HPDE6-E6E7 (cell line): ENCODE measurements around the gene ZNF648.
"Not testable (repeated sequence)": the region's sequence is repeated elsewhere in the genome, so short reads cannot be mapped to it uniquely, and the experiment has no call there.

Source experiments
- DNase-seq: peaks from one replicate; pipeline ENCODE4 v3.0.0; 2011; ENCODE audit warnings: missing footprints; ENCODE audit errors: extremely low spot score

Gene ZNF648

DNA sequence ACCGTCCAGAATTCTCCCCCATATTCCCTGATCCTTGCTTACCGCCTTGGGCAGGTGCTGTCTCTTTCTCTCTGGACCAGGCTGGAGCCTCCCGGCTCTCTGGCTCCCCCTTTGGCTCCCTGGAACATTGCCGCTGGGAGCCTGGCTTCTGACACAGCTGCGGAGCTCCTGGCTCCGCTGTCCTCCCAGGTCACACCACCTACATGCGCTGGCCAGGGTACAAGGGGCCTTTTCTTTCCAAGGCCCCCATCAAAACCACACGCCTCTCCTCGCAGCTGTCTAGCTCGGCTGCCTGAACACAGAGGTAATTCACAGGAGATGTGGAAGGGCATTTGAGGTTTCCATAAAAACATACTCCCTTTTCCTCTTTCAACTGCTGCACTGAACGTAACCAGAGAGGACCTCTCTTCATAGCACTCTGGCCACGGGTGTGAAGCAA lies 7.5 kb upstream of the ZNF648 start:
- DNase-seq, result peak; percentile 88

DNA sequence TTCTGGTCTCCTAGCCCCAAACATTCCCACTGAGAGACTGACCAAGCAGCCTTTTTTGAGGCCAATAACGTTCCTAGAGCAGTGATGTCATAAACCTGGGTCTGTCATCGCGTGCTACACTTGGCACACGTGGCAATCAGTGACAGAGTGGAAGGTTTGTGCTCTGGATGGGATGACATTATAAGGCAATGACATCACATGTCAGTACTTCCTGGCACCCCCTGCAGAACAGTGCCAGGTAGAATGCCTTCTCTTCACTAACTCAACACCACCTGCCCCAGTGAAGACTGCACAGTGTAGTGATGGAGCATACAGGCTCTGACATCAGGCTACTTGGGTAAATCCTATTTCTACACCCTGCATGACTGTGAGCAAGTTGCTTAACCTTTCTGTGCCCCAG lies 5.4 kb upstream of the ZNF648 start:
- DNase-seq, result no peak

DNA sequence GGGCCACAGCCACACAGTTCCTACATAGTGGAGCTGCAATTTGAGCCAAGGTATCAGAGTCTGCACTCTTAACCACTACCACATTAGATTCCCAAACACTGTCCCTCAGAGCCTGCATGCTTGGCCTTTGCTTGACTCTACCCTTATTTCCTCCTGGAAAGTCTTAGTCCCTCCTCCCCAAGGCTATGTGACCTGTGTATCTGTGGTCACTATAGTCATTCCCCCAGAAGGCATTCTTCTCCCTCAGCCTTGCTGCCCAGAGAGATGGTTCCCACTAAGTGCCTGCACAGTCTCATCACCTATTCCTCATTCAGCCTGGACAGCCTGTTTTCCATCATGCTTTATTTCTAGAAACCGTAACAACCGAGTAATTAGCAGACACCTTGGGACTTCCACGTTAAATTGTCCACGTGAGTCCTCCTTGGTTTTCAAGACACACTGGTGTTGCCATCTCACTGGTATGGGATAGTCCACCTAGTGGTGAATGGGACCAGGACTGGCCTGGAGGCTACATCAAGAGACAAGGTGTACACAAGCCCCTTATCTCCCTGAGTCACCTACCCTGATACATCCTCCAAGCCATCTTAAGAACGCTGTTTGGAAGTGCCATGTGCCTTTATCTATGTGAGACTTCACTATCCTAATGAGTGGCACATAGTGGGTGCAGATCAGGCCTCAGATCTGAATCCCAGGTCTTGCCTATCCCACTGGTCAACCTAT lies 3.8 kb upstream of the ZNF648 start:
- DNase-seq, result no peak

DNA sequence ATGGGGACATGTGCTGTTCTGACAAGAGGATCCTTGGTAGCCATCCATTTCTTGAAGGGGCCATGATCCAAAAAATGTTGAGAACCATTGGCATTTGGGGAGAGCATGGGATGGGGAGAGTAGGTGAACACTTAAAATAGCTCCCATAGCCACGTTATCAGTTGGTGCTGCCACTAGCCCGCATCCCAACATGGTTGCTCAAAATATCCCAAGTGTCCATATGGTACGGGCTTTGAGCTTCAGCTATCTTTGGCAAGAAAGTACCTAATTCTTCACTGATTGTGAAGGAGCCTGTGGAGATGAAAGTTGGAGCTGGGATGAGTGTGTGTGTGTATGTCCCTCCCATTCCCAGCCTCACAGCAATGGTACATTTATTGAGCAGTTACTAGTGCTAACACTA lies 3.1 kb upstream of the ZNF648 start:
- DNase-seq, result no peak

DNA sequence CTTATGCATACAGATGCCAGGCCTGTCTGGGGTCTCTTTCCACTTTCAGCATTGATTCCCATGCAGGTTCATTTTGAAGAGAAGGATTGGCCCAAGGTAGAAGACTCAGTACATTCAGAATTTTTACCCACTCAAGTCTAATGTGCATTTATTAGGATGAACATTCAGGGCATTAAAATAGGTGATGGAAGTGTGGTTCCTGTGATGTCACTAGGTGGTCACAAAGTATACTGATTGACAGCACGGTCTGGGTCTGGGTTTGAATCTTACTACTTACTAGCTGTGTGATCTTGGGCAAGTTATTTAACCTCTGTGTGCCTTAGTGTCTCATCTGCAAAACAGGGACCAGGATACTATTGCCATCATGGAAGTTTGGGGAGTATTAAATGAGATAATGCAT lies 711 bp upstream of the ZNF648 start:
- DNase-seq, result no peak

DNA sequence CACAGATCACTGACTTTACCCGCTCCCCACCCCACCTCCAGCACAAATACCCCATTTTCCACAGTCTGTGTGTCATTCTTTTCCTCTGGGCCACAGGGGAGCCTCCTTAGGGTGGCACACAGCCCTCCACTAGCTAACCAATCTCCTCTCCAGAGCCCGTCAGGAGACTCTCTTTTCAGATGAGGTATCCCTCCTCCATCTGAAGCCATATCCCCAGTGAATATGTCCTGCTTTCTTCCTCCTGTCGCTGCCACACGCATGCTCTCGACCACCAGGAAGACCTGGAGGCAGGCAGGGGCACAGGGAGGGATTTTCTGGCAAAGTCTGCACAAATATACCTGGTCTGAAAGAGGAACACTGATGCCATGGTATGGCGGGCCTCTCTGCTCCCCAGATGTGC lies 635 bp downstream of the ZNF648 start:
- no peak for DNase-seq

DNA sequence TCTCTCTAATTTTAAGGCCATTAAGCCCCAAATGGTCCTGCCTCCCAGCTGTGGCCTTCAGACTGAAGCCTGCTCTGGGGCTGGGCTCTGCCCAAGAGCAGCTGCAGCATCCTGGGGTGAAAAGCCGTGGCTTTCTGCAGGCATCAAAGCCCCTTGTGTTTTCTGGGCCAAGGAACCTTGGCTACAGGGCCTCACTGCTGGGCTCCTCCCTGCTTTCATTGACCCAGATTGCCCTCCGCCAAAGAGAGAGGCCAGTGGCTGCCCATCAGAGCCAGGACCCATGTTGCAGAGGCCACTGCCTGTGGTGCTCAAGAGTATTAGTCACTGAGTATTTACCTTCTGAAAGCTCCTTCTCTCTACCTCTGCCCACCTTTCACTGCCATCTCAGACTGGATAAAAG lies 1.6 kb downstream of the ZNF648 start:
- DNase-seq, result no peak

DNA sequence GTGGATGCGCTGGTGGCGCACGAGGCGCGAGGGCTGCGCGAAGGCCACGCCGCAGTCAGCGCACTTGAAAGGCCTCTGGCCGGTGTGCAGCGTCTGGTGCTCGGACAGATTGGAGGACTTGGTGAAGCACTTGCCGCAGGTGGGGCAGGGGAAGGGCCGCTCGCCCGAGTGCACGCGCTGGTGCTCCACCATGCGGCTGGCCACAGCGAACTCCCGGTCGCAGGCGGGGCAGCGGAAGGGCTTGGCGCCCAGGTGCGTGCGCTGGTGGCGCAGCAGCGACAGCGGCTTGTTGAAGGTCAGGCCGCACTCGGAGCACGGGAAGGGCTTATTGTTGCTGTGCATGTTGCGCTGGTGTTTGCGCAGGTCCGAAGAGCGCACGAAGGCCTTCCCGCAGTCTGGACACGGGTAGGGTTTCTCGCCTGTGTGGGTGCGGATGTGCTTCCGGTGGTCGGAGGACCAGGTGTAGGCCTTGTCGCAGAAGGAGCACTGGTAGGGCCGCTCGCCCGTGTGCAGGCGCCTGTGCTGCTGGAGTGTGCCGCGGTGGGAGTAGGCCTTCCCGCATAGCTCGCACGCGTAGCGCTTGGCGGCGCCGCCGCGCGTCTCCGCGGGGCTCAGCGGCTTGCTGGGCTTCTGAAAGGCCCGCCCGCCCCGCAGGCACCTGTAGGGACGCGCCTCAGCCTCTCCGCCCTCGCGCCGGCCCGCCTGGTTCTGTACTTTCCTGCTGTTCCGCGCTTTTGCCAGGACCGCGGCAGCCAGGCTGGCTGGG lies 4.7 kb downstream of the ZNF648 start:
- no peak for DNase-seq

DNA sequence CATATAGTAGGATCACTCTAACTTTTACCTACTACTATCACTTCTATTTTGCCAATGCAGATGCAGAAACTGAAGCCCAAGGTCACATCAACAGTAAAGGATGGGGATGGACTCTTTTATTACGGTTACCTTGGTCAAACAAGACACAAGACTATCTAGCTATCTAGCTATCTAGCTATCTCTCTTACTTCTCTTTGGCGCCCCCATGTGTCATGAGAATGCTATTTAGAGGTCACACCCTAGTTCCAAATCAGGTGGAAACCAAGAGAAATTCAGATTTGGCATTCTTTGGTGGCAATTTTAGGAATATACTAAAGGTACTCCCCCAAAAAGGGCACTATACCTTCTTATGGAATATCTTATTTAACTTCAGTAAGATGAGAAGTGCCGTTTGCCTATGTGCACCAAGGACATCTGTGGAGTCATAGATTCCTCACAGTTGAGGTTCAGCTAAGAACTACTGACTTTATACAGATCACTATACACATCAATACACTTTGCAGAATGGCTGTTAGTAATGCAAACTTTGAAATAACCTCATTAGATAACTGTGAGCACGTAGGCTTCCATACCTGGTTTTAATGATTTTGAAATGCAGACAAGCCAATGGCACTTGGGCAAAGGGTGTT lies 6.7 kb downstream of the ZNF648 start:
- no peak for DNase-seq

DNA sequence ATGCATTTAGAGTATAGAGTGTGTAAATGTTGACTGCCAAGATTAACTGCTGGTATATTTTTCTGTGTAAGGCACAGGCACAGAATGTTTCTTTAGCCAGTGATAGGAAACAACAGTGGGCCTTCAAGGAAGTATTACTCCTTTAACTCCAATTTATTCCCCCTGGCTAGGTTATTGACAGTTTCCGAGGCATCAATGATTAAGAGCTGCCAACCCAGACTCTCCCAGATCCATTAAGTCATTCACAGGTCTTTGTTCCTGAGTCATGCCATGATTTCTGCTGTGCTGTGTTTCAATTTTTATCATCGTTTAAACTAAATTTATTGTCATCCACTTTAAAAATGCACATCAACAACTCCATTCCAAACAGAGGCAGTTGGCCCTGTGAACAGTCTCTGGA lies 9.2 kb downstream of the ZNF648 start:
- DNase-seq, result no peak

DNA sequence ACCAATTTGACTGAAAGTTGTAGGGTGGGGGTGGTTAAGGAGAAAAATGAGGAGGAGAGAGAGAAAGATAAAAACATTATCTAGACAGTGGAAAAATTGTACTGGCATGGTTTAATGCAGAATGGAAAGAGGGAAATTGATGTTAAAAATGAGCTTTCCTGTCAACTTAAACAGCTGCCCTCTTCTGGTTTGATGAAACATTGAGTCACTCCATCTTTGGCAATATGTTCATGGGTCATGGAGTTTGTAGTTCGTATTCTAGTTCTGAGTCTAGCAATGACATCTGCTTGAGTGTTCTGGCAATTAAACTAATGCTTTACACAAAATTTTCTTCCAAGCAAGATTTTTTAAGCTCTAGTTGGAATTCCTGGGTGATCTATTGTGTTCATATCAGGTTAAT lies 9.6 kb downstream of the ZNF648 start:
- no peak for DNase-seq

DNA sequence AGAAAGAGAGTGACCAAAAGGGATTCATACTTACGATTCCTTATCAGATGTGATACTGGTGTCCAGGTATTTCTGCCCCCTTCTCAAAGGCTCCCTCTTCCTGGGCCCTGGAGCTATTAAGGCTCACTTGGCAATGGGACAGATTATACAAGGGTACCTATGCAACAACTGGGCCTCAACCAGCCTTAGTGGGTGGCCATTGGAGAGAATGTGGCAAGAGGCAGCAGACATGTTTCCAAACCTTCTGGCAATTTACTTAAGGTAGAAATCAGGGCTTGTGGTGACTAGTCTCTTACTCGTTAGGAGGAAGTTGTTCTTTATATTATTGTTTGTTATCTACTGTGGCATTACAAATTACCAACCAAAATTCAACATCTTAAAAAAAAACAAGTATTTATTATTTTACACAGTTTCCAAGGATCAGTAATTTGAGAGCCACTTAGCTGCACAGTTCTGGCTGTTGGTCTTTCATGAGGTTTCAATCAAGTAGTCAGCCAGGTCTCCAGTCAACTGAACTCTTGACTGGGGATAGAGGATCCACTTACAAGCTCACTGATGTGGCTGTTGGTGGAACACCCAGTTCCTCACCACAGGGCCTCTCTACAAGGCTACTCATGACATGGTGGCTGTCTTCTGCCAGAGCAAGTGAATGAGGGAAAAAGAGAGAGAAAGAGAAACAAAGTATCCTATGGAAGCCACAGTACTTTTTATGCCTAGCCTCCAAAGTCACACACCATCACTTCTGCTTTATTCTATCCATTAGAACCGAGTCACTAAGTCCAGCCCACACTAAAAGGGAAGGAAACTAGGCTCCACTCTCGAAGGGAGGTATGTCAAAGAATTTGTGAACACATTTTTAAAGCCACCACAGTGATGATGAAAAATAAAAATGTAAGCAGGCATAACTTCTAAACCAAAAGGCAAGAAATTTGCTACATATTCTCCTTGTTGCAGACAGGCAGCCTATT lies 10.7 kb downstream of the ZNF648 start:
- DNase-seq, result no peak

DNA sequence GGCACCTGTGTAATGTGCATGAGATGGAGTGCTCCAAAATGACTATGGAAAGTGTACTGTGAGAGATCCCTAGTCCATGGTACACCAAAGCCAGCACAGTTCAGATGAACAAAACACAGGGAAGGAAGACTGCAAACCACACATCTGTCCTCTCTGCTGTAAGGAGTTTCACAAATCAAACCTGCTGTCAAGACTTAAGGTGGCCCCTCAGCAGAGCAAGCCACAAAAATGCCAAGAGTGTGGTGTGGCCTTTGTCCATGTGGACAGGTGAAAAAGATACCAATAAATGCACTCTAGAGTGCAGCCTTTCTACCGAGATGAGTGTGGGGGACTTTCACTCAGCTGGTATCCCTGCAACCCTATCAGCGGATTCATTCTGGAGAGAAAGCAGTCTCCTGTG lies 12.9 kb downstream of the ZNF648 start:
- no peak for DNase-seq

DNA sequence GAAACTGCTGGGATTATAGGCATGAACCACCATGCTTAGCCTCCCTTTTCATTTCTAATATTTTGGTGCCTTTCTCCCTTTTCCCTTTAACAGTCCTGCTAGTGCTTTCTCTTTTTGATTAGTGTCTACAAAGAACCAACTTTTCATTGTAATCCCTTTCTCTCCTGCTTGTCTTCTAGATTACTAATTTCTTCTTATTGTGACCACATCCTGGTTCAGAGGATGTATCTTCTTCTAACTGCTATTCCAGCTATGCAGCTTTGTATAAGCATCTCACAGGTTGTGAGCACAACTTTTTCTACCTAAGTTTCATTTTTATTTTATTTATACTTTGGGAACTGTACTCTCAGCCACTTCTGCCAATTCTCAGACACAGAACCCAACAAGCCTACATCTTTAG lies 14.7 kb downstream of the ZNF648 start:
- no peak for DNase-seq

DNA sequence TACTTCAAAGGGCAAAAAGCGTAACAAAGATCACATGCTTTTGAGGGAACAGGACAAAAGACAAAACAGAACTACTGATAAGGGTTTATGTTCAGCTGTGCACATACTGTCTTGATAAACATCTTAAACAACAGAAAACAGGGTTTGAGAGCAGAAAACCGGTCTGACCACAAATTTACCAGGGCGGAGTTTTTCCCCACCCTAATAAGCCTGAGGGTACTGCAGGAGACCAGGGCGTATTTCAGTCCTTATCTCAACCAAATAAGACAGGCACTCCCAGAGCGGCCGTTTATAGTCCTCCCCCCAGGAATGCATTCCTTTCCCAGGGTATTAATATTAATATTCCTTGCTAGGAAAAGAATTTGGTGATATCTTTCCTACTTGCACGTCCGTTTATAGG lies 16.0 kb downstream of the ZNF648 start:
- DNase-seq, result not testable (repeated sequence)

DNA sequence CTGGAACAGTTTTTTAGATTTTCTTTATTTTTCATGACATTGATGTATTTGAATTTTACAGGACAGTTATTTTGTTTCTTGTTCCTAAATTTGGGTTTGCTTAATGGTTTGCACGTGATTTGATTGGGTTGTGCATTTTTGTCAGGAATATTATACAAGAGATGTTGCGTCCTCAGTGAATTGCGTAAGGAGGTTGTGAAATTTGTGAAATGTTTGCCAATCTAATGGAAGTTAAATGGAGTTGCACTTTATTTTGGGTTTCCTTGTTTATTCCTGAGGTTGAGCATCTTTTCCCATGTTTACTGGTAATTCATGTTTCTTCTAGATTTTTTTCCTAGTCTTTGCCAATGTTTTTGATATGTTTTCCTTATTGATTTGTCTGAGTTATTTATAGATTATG lies 19.9 kb downstream of the ZNF648 start:
- DNase-seq, result no peak

DNA sequence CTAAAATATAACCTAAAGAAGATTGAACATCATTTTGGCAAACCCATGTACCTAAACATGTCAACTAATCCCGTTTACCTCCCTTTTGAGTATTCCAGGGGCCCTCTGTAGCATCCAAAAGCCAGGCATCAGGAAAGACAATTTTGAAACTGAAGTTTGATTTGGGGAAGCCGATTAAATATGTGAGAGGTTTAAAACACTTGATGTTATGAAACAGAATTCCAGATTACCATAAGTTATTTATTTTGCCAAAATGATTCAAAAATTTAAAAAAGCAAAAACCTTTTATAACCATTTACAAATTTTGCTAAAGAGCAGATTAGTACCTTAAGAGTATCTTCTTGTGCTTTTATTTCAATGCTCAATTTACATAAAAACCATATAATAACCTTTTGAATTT lies 23.3 kb downstream of the ZNF648 start:
- DNase-seq, result no peak

DNA sequence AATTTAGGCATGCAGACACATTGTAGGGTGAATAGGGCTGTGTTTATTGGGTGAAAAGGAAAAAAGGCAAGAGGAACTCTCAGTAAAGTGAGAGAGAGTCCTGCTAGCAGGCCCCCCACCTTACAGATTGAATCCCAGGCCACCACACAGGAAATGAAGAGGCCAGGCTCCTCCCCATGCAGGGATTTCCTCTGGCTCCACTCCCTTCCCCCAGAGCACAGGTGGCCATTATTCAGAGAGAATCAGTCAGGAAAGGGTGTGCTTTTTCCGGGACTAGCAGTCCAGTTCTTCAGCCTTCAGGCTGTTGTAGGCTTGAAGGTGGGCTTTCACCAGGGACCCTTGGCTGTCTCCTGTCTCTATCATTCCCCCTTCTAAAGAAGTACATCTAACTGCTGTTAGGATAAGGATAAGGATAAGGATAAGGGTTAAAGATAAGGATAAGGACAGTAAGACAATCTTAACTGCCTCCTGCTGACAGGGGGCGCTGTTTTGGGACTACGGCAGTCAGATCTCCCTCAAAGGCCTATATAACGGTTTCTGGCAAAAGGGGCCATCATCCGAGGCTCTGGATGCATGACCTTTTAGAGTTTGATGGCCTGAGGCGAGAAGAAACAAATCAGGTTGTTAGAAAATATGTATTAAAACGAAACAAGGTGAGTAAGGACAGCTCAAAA lies 26.3 kb downstream of the ZNF648 start:
- no peak for DNase-seq

DNA sequence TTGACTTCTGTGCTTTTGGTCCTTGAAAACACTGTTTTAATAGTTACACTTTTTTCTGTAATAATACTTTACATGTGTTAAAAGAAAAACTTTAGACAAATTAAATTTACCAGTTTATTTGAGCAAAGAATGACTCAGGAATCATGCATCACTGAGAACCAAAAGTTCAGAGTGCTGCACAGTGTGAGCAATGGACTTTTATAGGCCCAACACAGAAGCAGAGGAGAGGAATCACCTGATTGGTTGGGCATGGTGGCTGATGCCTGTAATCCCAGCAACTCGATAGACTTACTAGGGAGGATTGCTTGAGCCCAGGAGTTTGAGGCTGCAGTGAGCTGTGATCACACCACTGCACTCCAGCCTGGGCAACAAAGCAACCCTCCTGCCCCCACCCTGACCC lies 29.3 kb downstream of the ZNF648 start:
- no peak for DNase-seq

DNA sequence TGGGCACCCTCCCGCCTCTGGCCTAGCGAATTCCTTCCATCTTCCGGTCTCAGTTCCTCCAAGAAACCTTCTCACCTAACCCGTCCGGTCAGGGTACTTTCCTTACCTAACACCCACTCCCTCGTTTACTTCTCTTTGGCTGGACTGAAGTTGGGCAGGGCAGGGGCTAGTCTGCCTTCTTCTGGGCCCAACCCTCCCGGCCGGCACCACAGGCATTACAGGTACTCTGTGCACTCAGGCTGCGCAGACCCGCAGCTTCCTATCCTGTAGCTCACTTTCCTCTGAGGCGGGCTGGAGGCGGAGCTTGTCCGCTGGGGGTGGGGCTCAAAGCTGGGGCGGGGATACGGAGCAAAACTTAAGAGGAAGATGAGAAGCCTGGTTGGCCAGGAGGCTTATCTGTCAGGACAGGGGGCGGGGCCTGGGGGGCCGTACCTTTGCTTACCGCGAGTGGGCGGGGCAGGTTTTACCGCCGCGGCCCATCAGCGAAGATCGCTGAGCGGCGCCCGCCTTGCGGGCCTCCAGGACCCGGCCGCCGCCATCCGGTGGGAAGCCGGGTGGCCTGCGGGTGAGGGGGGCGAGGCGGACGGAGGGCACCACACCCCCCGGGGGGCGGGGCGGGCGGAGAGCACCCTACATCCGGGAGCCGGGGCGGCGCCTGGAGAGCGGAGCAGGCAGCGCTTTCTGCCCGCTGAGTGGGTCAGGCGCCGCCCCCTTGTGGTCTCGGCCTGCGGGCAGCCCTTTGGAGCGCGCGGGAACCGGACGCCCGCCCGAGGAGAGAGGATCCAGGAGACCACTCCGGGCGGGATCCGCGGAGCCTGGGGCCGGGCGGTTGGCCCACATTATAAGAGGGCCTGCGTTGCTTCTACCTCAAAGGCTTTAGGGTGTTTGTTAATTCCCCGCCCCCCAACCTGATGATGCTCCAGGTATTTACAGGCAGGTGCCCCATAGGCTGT lies 31.9 kb downstream of the ZNF648 start:
- peak; percentile 85 for DNase-seq
